H1 (cell line): Measurements from ENCODE around the gene COL25A1. TPM values are rescaled to one million over a fixed set of nuclear protein-coding genes. Genes with fewer than 3 reads are reported as not detected.

Experiments
- CHD7 ChIP-seq: fragments of 300-600 bp; sonication (generic); IDR thresholded peaks from 2 replicates; pipeline ENCODE4 v1.7.1; 2012; ENCODE audit warnings: low read length, moderate library complexity, mild to moderate bottlenecking, inconsistent platforms; ENCODE audit not compliant: insufficient replicate concordance
- CTCF ChIP-seq, 3 experiments: IDR thresholded peaks; 1 replicate in 2 of 3; 2 replicates in 1 of 3; pipeline versions ENCODE4 v1.5.1 to v1.6.1; 2011; ENCODE audit warnings: low read length in 3 of 3, mild to moderate bottlenecking in 3 of 3, inconsistent platforms in 2 of 3, low read depth in 1 of 3, moderate library complexity in 1 of 3; ENCODE audit not compliant: insufficient read depth in 1 of 3; ENCODE audit errors: control extremely low read depth in 1 of 3
- GABPA ChIP-seq: IDR thresholded peaks from 2 replicates; pipeline ENCODE4 v1.6.1; 2011; ENCODE audit warnings: mild to moderate bottlenecking, low read length, moderate library complexity, borderline replicate concordance; ENCODE audit not compliant: insufficient read depth
- HDAC6 ChIP-seq: IDR thresholded peaks from one replicate; pipeline ENCODE4 v1.7.1; 2012; ENCODE audit warnings: low read depth, mild to moderate bottlenecking, inconsistent platforms, low read length, moderate library complexity
- JUN ChIP-seq: IDR thresholded peaks from 2 replicates; pipeline ENCODE4 v1.6.1; 2011; ENCODE audit warnings: low read depth, mild to moderate bottlenecking, improper control_type of control experiment, low read length
- RAD21 ChIP-seq, 2 experiments: IDR thresholded peaks in 1 of 2; conservative IDR thresholded peaks in 1 of 2; 2 replicates each; pipeline ENCODE4 v1.6.1; 2011; ENCODE audit warnings: low read depth in 2 of 2, low read length in 2 of 2, improper control_type of control experiment in 1 of 2, inconsistent platforms in 1 of 2, mild to moderate bottlenecking in 1 of 2, moderate library complexity in 1 of 2
- RFX5 ChIP-seq: IDR thresholded peaks from 2 replicates; pipeline ENCODE4 v1.6.1; 2011; ENCODE audit warnings: low read depth, low read length, improper control_type of control experiment, borderline replicate concordance
- SIRT6 ChIP-seq: IDR thresholded peaks from one replicate; pipeline ENCODE4 v1.7.1; 2012; ENCODE audit warnings: low read length, inconsistent platforms
- SP1 ChIP-seq: IDR thresholded peaks from 2 replicates; pipeline ENCODE4 v1.6.1; 2011; ENCODE audit warnings: low read depth, low read length
- polyA plus RNA-seq, 7 experiments: library from polyadenylated mRNA; depleted of rRNA in 3 of 7; stranded (reverse) in 5 of 7; unstranded in 2 of 7; fragments of >200 nt in 5 of 7; fragments of 200-250 nt in 2 of 7; gene quantifications; 1 replicate in 5 of 7; 2 replicates in 1 of 7; 4 replicates in 1 of 7; pipeline versions ENCODE4 v1.2.1 to v1.2.3, GENCODE V29; 2011 to 2013; ENCODE audit warnings: missing spikeins in 2 of 7, mixed read lengths in 2 of 7
- total RNA-seq: library from RNA; stranded (reverse); fragmentation: NEBNext Ultra II Directional; extraction: Animal tissue kit (Norgen Biotek cat#: 25700); gene quantifications from 2 replicates; pipeline ENCODE4 v1.2.1, GENCODE V29; 2021

COL25A1 gene
- total and polyA plus RNA-seq, 2 of the 8 experiments (the other 6 are each of a cell fraction or from before 2014, with no cell fraction given), result 1.1 to 8.3 TPM

GRCh38 chr4:109049926-109050325 is 252.5 kb downstream of the COL25A1 start (continued):
- TF ChIP-seq CHD7 (no peak), SP1 (no peak), GABPA (no peak), RFX5 (no peak), HDAC6 (no peak), RAD21 (IDR thresholded peaks at IDR 0.05 in 1 of 2, conservative IDR thresholded peaks at IDR 0.05 in 1 of 2; ENCODE audit: low read depth in 2 of 2, low read length in 2 of 2) (no peak), JUN (no peak), SIRT6 (no peak), CTCF (IDR thresholded peaks at IDR 0.05; ENCODE audit: control extremely low read depth in 1 of 3, insufficient read depth in 1 of 3, low read depth in 1 of 3, low read length in 3 of 3) (no peak)
